HG03439 (cell line): ENCODE data around the gene PHOSPHO1.

Experiments used
- ATAC-seq: cut with Tn5 transposase; IDR thresholded peaks from one replicate; pipeline ENCODE4 v1.9.1; 2021; ENCODE audit warnings: mild to moderate bottlenecking, moderate library complexity; ENCODE audit not compliant: unreplicated experiment

PHOSPHO1 gene

GRCh38 chr17:49244839-49245238, 14.3 kb upstream of the PHOSPHO1 start:
- no peak for ATAC-seq

- ATAC-seq = no peak
Measured at GRCh38 chr17:49242813-49243212, 12.2 kb upstream of the PHOSPHO1 start.

- no peak for ATAC-seq
Measured at GRCh38 chr17:49241692-49242397, 11.3 kb upstream of the PHOSPHO1 start.

- ATAC-seq = no peak
Measured at GRCh38 chr17:49241040-49241439, 10.5 kb upstream of the PHOSPHO1 start.

- no peak for ATAC-seq
Measured at GRCh38 chr17:49240619-49241018, 10.0 kb upstream of the PHOSPHO1 start.

GRCh38 chr17:49239963-49240362, 9.4 kb upstream of the PHOSPHO1 start:
- ATAC-seq = no peak

- ATAC-seq = no peak
Measured at GRCh38 chr17:49235896-49236295, 5.3 kb upstream of the PHOSPHO1 start.

- no peak for ATAC-seq
Measured at GRCh38 chr17:49234509-49235080, 4.0 kb upstream of the PHOSPHO1 start.

GRCh38 chr17:49231563-49231894, 942 bp upstream of the PHOSPHO1 start:
- no peak for ATAC-seq

- ATAC-seq = no peak
Measured at GRCh38 chr17:49229805-49230600, 584 bp downstream of the PHOSPHO1 start.

- no peak for ATAC-seq
Measured at GRCh38 chr17:49229076-49229804, 1.3 kb downstream of the PHOSPHO1 start.

GRCh38 chr17:49227436-49228261, 2.9 kb downstream of the PHOSPHO1 start:
- ATAC-seq = no peak

- ATAC-seq = no peak
Measured at GRCh38 chr17:49226771-49227435, 3.7 kb downstream of the PHOSPHO1 start.

GRCh38 chr17:49225554-49226236, 4.9 kb downstream of the PHOSPHO1 start:
- no peak for ATAC-seq

- no peak for ATAC-seq
Measured at GRCh38 chr17:49224997-49225337, 5.6 kb downstream of the PHOSPHO1 start.

GRCh38 chr17:49224198-49224996, 6.2 kb downstream of the PHOSPHO1 start:
- no peak for ATAC-seq

- ATAC-seq = no peak
Measured at GRCh38 chr17:49223517-49224197, 6.9 kb downstream of the PHOSPHO1 start.

- ATAC-seq = no peak
Measured at GRCh38 chr17:49223168-49223516, 7.4 kb downstream of the PHOSPHO1 start.
